Measurements from ENCODE around the gene SIPA1L3. TPM values are rescaled to one million over a fixed set of nuclear protein-coding genes. Genes with fewer than 3 reads are reported as not detected.

Gene SIPA1L3
- total and polyA plus RNA-seq, 9 of the 15 experiments (the other 6 are each of a cell fraction or from before 2014, with no cell fraction given): 0.01 to 6.1 (median 2.5) TPM

DNA sequence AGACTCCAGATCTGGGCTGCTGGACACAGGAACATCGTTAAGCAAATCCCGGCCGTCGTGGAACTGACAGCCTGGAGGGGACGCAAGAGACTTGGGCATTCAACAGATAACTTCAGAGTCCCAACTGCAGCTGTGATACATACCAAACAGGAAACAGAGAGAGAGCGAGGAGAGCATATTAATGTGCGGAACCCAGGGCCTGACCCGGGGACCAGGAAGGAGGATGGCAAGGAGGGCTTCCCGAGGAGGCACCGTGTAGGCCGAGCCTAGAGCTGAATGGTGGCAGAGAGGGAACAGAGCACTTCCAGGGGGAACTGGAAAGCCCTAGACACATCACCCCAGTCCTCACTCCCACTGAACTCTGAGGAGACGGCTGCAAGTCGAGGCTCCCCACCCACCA, 68.1 kb downstream of the SIPA1L3 start:
- Histone ChIP-seq H3K36me3 (ENCODE audit: control insufficient read depth, insufficient read depth, low read length) (no peaks in the 10 kb centered on the region), H3K9ac (ENCODE audit: insufficient read depth in 1 of 2, low read depth in 2 of 2, low read length in 2 of 2) (no peak overlapping the region), H3K4me2 (ENCODE audit: insufficient read depth, low read length) (no peak overlapping the region), H3K9me1 (ENCODE audit: control insufficient read depth, insufficient read depth, low read length) (no peaks in the 10 kb centered on the region), H3K27me3 (ENCODE audit: control insufficient read depth in 2 of 2, insufficient read depth in 2 of 2, low read length in 2 of 2) (peaks cover 0 to 4% of the 10 kb centered on the region in 2 experiments; a peak in 2 of 5 replicates), H3K9me3 (replicated peaks; ENCODE audit: control insufficient read depth, insufficient read depth, low read depth, low read length) (no peaks in the 10 kb centered on the region), H3K4me3 (no peak overlapping the region), H3K4me1 (replicated peaks in 1 of 2; ENCODE audit: control insufficient read depth in 2 of 2, insufficient read depth in 2 of 2, low read length in 2 of 2) (peaks cover 0 to 3% of the 10 kb centered on the region in 2 experiments; a peak in 2 of 5 replicates), H4K20me1 (replicated peaks; ENCODE audit: control insufficient read depth, insufficient read depth, low read length) (0 out of 2 replicates have a peak, but pooled peaks cover 3% of the 10 kb centered on the region), H3K79me2 (ENCODE audit: control insufficient read depth, insufficient read depth, low read length) (no peaks in the 10 kb centered on the region), H3K27ac (ENCODE audit: extremely low read depth, low read depth, low read length) (no peak overlapping the region), H2AFZ (ENCODE audit: low read depth, low read length) (no peak overlapping the region)
- TF ChIP-seq ZNF175 (CRISPR knock-in tag; IDR thresholded peaks at IDR 0.05; ENCODE audit: low read depth) (no peak), NELFE (IDR thresholded peaks at IDR 0.05; ENCODE audit: insufficient read depth, insufficient read length) (no peak), SREBF1 (IDR thresholded peaks at IDR 0.05; ENCODE audit: borderline replicate concordance, low read depth, low read length) (no peak), ZNF143 (CRISPR knock-in tag; IDR thresholded peaks at IDR 0.05) (no peak), NCOA6 (IDR thresholded peaks at IDR 0.05) (no peak)
- TF ChIP-seq, protein P1, sequence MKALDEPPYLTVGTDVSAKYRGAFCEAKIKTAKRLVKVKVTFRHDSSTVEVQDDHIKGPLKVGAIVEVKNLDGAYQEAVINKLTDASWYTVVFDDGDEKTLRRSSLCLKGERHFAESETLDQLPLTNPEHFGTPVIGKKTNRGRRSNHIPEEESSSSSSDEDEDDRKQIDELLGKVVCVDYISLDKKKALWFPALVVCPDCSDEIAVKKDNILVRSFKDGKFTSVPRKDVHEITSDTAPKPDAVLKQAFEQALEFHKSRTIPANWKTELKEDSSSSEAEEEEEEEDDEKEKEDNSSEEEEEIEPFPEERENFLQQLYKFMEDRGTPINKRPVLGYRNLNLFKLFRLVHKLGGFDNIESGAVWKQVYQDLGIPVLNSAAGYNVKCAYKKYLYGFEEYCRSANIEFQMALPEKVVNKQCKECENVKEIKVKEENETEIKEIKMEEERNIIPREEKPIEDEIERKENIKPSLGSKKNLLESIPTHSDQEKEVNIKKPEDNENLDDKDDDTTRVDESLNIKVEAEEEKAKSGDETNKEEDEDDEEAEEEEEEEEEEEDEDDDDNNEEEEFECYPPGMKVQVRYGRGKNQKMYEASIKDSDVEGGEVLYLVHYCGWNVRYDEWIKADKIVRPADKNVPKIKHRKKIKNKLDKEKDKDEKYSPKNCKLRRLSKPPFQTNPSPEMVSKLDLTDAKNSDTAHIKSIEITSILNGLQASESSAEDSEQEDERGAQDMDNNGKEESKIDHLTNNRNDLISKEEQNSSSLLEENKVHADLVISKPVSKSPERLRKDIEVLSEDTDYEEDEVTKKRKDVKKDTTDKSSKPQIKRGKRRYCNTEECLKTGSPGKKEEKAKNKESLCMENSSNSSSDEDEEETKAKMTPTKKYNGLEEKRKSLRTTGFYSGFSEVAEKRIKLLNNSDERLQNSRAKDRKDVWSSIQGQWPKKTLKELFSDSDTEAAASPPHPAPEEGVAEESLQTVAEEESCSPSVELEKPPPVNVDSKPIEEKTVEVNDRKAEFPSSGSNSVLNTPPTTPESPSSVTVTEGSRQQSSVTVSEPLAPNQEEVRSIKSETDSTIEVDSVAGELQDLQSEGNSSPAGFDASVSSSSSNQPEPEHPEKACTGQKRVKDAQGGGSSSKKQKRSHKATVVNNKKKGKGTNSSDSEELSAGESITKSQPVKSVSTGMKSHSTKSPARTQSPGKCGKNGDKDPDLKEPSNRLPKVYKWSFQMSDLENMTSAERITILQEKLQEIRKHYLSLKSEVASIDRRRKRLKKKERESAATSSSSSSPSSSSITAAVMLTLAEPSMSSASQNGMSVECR (CRISPR knock-in tag; IDR thresholded peaks at IDR 0.05): no peak
- TF ChIP-seq, protein P2, sequence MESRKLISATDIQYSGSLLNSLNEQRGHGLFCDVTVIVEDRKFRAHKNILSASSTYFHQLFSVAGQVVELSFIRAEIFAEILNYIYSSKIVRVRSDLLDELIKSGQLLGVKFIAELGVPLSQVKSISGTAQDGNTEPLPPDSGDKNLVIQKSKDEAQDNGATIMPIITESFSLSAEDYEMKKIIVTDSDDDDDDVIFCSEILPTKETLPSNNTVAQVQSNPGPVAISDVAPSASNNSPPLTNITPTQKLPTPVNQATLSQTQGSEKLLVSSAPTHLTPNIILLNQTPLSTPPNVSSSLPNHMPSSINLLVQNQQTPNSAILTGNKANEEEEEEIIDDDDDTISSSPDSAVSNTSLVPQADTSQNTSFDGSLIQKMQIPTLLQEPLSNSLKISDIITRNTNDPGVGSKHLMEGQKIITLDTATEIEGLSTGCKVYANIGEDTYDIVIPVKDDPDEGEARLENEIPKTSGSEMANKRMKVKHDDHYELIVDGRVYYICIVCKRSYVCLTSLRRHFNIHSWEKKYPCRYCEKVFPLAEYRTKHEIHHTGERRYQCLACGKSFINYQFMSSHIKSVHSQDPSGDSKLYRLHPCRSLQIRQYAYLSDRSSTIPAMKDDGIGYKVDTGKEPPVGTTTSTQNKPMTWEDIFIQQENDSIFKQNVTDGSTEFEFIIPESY (CRISPR knock-in tag; IDR thresholded peaks at IDR 0.05): no peak
- no TSS peak for BruUV-seq (replicated peaks)
- CTCF ChIA-PET (ENCODE audit: low intra/inter-chr PET ratio): no interaction called here
- FAIRE-seq: no peak
- intact Hi-C loops (cut with micrococcal nuclease) (no loop called here), in situ Hi-C loops (cut with MboI) (no loop called here)
- no peak for ATAC-seq
- DNase-seq (ENCODE audit: extremely low read depth in 1 of 4, low spot score in 3 of 4): no peak
- 25% methylated on average over 13 of the region's 13 CpGs for WGBS (ENCODE audit: insufficient coverage, low coverage, missing lambda C conversion rate)
- POLR2A ChIA-PET: no interaction called here

All from K562 (cell line).